HCT116 (cell line): ENCODE measurements around the gene CIZ1. TPM values are rescaled to one million over a fixed set of nuclear protein-coding genes. Genes with fewer than 3 reads are reported as not detected.
A peak's percentile ranks its signal among the peaks of the same experiment; 100 is the strongest.

Source experiments
- ATAC-seq: fragments of 200-7000 bp; cut with Tn5 transposase; 2 replicates; pipeline ENCODE4 v1.9.1; 2020; ENCODE audit warnings: mild to moderate bottlenecking, moderate library complexity
- BruUV-seq: library from RNA; stranded (reverse); fragments of 400-500 nt; replicated peaks from 2 replicates; lab custom pipeline; 2021; lab: Mats Ljungman, UMichigan
- CTCF ChIA-PET: fragments of 300-600 bp; sonication (Branson Sonifier 250); formaldehyde crosslinking; loops from one replicate; lab custom pipeline; 2021; ENCODE audit warnings: antibody characterized with exemption; lab: Charles Lee
- POLR2A ChIA-PET: fragments of 300-600, 350-600 bp; sonication (Branson Sonifier 250); formaldehyde crosslinking; loops from one replicate; lab custom pipeline; 2021; ENCODE audit warnings: antibody characterized with exemption; lab: Charles Lee
- RAD21 ChIA-PET, 2 experiments: fragments of 300-600 bp; sonication (Branson Sonifier 250); formaldehyde crosslinking; loops; one replicate each; lab custom pipeline; 2023; ENCODE audit warnings: low total read pairs in 2 of 2; ENCODE audit not compliant: uncharacterized antibody in 2 of 2, unreplicated experiment in 2 of 2, low non-redundant PET in 1 of 2; lab: Charles Lee
- DNase-seq: peaks from one replicate; pipeline ENCODE4 v3.0.0-alpha.2; 2010; ENCODE audit warnings: low read depth, low spot score
- H2AFZ ChIP-seq: fragments of 200-600 bp; shearing (Covaris generic), sonication (generic); 2 replicates; pipeline ENCODE4 v1.6.1; 2017; ENCODE audit warnings: low read depth, mixed run types, mixed read lengths, antibody characterized with exemption, low read length; ENCODE audit not compliant: poor library complexity, severe bottlenecking
- H3K27ac ChIP-seq: 2 replicates; pipeline ENCODE4 v1.5.1; 2012; ENCODE audit warnings: low read depth, low read length
- H3K27me3 ChIP-seq: fragments of 200-600 bp; sonication (generic); 2 replicates; pipeline ENCODE4 v1.6.1; 2016; ENCODE audit warnings: mixed run types, low read length, mixed read lengths; ENCODE audit not compliant: insufficient read depth
- H3K36me3 ChIP-seq, 2 experiments: fragments of 200-500 bp in 1 of 2; fragments of 200-600 bp in 1 of 2; sonication (Bioruptor generic) in 1 of 2; sonication (generic) in 1 of 2; 2 replicates each; pipeline versions ENCODE4 v1.5.1 to v1.6.1; 2014 to 2016; ENCODE audit warnings: low read length in 2 of 2, inconsistent platforms in 1 of 2, mixed read lengths in 1 of 2, mixed run types in 1 of 2; ENCODE audit not compliant: insufficient read depth in 2 of 2, control insufficient read depth in 1 of 2
- H3K4me1 ChIP-seq, 2 experiments: fragments of 200-600 bp in 1 of 2; sonication (generic) in 1 of 2; 2 replicates each; pipeline versions ENCODE4 v1.5.1 to v1.6.1; 2012 to 2017; ENCODE audit warnings: low read length in 2 of 2, inconsistent platforms in 1 of 2, mild to moderate bottlenecking in 1 of 2, mixed read lengths in 1 of 2, mixed run types in 1 of 2, moderate library complexity in 1 of 2; ENCODE audit not compliant: insufficient read depth in 2 of 2, control insufficient read depth in 1 of 2
- H3K4me2 ChIP-seq: fragments of 200-600 bp; sonication (generic); 2 replicates; pipeline ENCODE4 v1.6.1; 2017; ENCODE audit warnings: mixed run types, low read length, mixed read lengths
- H3K4me3 ChIP-seq, 2 experiments: fragments of 200-600 bp in 1 of 2; sonication (generic) in 1 of 2; replicated peaks in 1 of 2; 2 replicates each; pipeline ENCODE4 v1.5.1; 2011 to 2016; ENCODE audit warnings: low read length in 2 of 2, control low read depth in 1 of 2, low read depth in 1 of 2, mild to moderate bottlenecking in 1 of 2, mixed read lengths in 1 of 2, mixed run types in 1 of 2
- H3K79me2 ChIP-seq: fragments of 200-600 bp; sonication (generic); 2 replicates; pipeline ENCODE4 v1.6.1; 2017; ENCODE audit warnings: mild to moderate bottlenecking, mixed run types, low read length, moderate library complexity, mixed read lengths; ENCODE audit not compliant: insufficient read depth
- H3K9ac ChIP-seq: fragments of 200-600 bp; sonication (generic); 2 replicates; pipeline ENCODE4 v1.6.1; 2016; ENCODE audit warnings: low read length, mixed read lengths
- H3K9me2 ChIP-seq: fragments of 200-600 bp; sonication (generic), shearing (Covaris generic); 2 replicates; pipeline ENCODE4 v1.6.1; 2017; ENCODE audit warnings: mixed run types, mild to moderate bottlenecking, moderate library complexity; ENCODE audit not compliant: insufficient read depth
- H3K9me3 ChIP-seq, 2 experiments: fragments of 200-500 bp in 1 of 2; fragments of 200-600 bp in 1 of 2; sonication (Bioruptor generic) in 1 of 2; sonication (generic) in 1 of 2; 2 replicates each; pipeline ENCODE4 v1.6.1; 2014 to 2017; ENCODE audit warnings: low read length in 2 of 2, mixed read lengths in 2 of 2, inconsistent platforms in 1 of 2, low read depth in 1 of 2, mild to moderate bottlenecking in 1 of 2, mixed run types in 1 of 2, moderate library complexity in 1 of 2; ENCODE audit not compliant: control insufficient read depth in 1 of 2, insufficient read depth in 1 of 2
- H4K20me1 ChIP-seq: fragments of 200-600 bp; sonication (generic), shearing (Covaris generic); 2 replicates; pipeline ENCODE4 v1.6.1; 2017; ENCODE audit warnings: mixed run types, mild to moderate bottlenecking, moderate library complexity; ENCODE audit not compliant: insufficient read depth
- CTCF ChIP-seq, 3 experiments: fragments of 200-600 bp in 1 of 3; sonication (generic) in 1 of 3; IDR thresholded peaks in 2 of 3; conservative IDR thresholded peaks in 1 of 3; 2 replicates each; pipeline ENCODE4 v1.5.1; 2012 to 2017; ENCODE audit warnings: low read depth in 2 of 3, low read length in 2 of 3, antibody characterized with exemption in 1 of 3, borderline replicate concordance in 1 of 3, control low read depth in 1 of 3, mild to moderate bottlenecking in 1 of 3, mixed read lengths in 1 of 3, mixed run types in 1 of 3, moderate library complexity in 1 of 3; ENCODE audit not compliant: insufficient read depth in 1 of 3
- EZH2 ChIP-seq: fragments of 200-600 bp; sonication (generic); IDR thresholded peaks from 2 replicates; pipeline ENCODE4 v1.6.1; 2017; ENCODE audit warnings: antibody characterized with exemption, mixed run types
- JUND ChIP-seq: IDR thresholded peaks from 2 replicates; pipeline ENCODE4 v1.6.1; 2012
- POLR2A ChIP-seq: IDR thresholded peaks from 2 replicates; pipeline ENCODE4 v1.7.0; 2011; ENCODE audit warnings: borderline replicate concordance; ENCODE audit not compliant: insufficient read depth, insufficient read length; ENCODE audit errors: extremely low read depth
- POLR2AphosphoS5 ChIP-seq: IDR thresholded peaks from 2 replicates; pipeline ENCODE4 v1.6.1; 2011; ENCODE audit warnings: mild to moderate bottlenecking, low read depth, low read length, moderate library complexity
- REST ChIP-seq: IDR thresholded peaks from 2 replicates; pipeline ENCODE4 v1.6.1; 2012; ENCODE audit warnings: low read depth
- SIN3A ChIP-seq: IDR thresholded peaks from 2 replicates; pipeline ENCODE4 v1.6.1; 2012; ENCODE audit warnings: low read depth
- SRF ChIP-seq: IDR thresholded peaks from 2 replicates; pipeline ENCODE4 v1.6.1; 2012; ENCODE audit warnings: low read depth
- TCF7L2 ChIP-seq: IDR thresholded peaks from 2 replicates; pipeline ENCODE4 v1.7.0; 2011; ENCODE audit warnings: borderline replicate concordance, inconsistent platforms; ENCODE audit not compliant: insufficient read depth, insufficient read length; ENCODE audit errors: extremely low read depth
- ZFX ChIP-seq: fragments of 450-650 bp; IDR thresholded peaks from 2 replicates; pipeline ENCODE4 v1.6.1; 2017
- ZNF274 ChIP-seq: fragments of 200-500 bp; sonication (Bioruptor generic); IDR thresholded peaks from 2 replicates; pipeline ENCODE4 v1.6.1; 2014; ENCODE audit warnings: mild to moderate bottlenecking, low read depth, low read length, inconsistent platforms
- intact Hi-C: fragments of 100-400 bp; cut with micrococcal nuclease; formaldehyde crosslinking; loops from 2 replicates; pipeline ENCODE4 v1.10.0; 2022
- total RNA-seq: library from RNA; stranded (reverse); gene quantifications from one replicate; pipeline ENCODE4 v1.2.1, GENCODE V29; 2021; ENCODE audit not compliant: unreplicated experiment
- TF ChIP-seq, protein P1 (sequence below): IDR thresholded peaks from 2 replicates; pipeline ENCODE4 v1.6.1; 2012

The CIZ1 gene
- total RNA-seq, 1 experiment from 2014 or later, result 144 TPM

DNA sequence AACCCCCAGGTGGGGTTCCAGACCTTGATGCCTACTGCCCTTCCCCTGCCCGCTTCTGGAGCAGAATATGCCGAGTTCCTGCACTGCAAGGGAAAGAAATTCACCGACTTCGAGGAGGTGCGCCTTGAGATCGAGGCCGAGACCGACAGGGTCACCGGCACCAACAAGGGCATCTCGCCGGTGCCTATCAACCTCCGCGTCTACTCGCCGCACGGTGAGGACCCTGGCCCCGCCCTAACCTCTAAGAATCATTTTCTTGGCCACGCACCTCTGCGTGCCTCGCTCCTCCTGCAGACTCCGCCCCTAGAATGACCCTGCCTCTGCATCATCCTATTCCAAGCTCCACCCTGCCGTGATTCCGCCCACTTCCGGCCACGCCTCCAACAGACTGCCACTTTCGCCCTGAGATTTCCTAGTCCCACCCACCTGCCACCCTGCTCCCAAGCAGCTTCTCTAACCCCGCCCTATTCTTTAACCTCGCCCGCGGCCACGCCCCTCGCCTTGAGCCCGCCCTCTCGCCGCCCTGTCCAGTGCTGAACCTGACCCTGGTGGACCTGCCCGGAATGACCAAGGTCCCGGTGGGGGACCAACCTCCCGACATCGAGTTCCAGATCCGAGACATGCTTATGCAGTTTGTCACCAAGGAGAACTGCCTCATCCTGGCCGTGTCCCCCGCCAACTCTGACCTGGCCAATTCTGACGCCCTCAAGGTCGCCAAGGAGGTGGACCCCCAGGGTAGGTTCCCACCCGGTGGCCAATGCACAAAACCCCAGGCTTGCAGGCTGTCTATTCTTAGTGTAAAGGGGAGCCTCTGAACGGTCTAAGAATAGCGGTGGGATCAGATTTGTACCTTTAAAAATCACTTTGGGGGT is 27.4 kb upstream of the CIZ1 start:
- RAD21 ChIA-PET, result interaction anchor here in 1 of 2 experiments (1.0 kb wide), 1 partner anchor 22 kb away, joined by 3 read pairs; no protein-coding TSS in a partner anchor
- intact Hi-C loops, result no loop called here
- peak; percentile 95 for ATAC-seq
- peaks cover 16 to 38% of the 10 kb centered on the region in 2 experiments for H3K4me1 ChIP-seq
- no peaks in the 10 kb centered on the region for H3K9me2 ChIP-seq
- H3K27ac ChIP-seq, result peak overlapping the region; percentile 36; the same call in 1 of the 2 replicates
- CTCF ChIA-PET, result interaction anchor here (0.7 to 1.0 kb wide), 4 partner anchors 12 to 36 kb away, joined by 3 to 5 read pairs (median 4); no protein-coding TSS in a partner anchor
- no peaks in the 10 kb centered on the region for H3K36me3 ChIP-seq
- H3K79me2 ChIP-seq, result no peaks in the 10 kb centered on the region
- no TSS peak for BruUV-seq
- H3K9ac ChIP-seq, result peak overlapping the region; percentile 60
- H4K20me1 ChIP-seq, result no peaks in the 10 kb centered on the region
- POLR2A ChIA-PET, result interaction anchor here (0.8 to 1.1 kb wide), 2 partner anchors 26 to 32 kb away, joined by 3 read pairs; no protein-coding TSS in a partner anchor
- H3K4me3 ChIP-seq, result peak overlapping the region; percentile 41 to 52
- H2AFZ ChIP-seq, result no peak overlapping the region
- peak overlapping the region; percentile 85 for H3K4me2 ChIP-seq
- H3K9me3 ChIP-seq, result no peaks in the 10 kb centered on the region
- peak; percentile 98 for DNase-seq
- no peaks in the 10 kb centered on the region for H3K27me3 ChIP-seq
- no peak for TF ChIP-seq ZFX
- peak; percentile 52 for TF ChIP-seq POLR2A
- peak; percentile 65 for TF ChIP-seq POLR2AphosphoS5

DNA sequence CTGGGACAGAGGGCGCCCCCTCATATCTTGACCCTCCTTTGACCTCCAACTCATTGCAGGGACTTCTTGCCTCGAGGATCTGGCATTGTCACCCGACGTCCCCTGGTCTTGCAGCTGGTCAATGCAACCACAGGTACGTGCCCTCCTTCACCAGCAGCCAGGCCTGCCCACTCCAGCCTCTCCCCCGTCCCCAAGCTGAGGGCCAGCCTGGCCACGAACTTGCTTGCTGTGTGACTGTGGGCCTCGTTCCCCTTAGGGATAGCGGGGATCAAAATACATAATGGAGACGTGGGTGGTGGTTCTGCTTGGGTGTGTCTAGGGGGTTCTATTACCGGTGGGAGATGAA is 26.8 kb upstream of the CIZ1 start:
- ATAC-seq (no peak; the same call in 1 of the 2 replicates), DNase-seq (no peak)
- Histone ChIP-seq H3K4me1 (peaks cover 16 to 38% of the 10 kb centered on the region in 2 experiments), H3K79me2 (no peaks in the 10 kb centered on the region), H4K20me1 (no peaks in the 10 kb centered on the region), H3K9ac (peak overlapping the region; percentile 60), H3K4me2 (peak overlapping the region; percentile 85), H3K27me3 (no peaks in the 10 kb centered on the region), H2AFZ (no peak overlapping the region), H3K4me3 (peak overlapping the region; percentile 41 to 52), H3K9me3 (no peaks in the 10 kb centered on the region), H3K27ac (peak overlapping the region; percentile 36; the same call in 1 of the 2 replicates), H3K9me2 (no peaks in the 10 kb centered on the region), H3K36me3 (no peaks in the 10 kb centered on the region)
- ChIA-PET POLR2A (interaction anchor here (0.8 to 1.1 kb wide), 2 partner anchors 25 to 32 kb away, joined by 3 read pairs; no protein-coding TSS in a partner anchor), RAD21 (interaction anchor here in 1 of 2 experiments (1.0 kb wide), 1 partner anchor 22 kb away, joined by 3 read pairs; no protein-coding TSS in a partner anchor), CTCF (interaction anchor here (0.7 to 1.7 kb wide), 4 partner anchors 18 to 93 kb away, joined by 3 to 5 read pairs (median 4); no protein-coding TSS in a partner anchor)
- TF ChIP-seq EZH2, result no peak
- no peak for TF ChIP-seq REST
- TF ChIP-seq JUND, result no peak
- no peak for TF ChIP-seq SIN3A
- no peak for TF ChIP-seq ZNF274
- TF ChIP-seq ZFX, result no peak
- TF ChIP-seq, protein P1, sequence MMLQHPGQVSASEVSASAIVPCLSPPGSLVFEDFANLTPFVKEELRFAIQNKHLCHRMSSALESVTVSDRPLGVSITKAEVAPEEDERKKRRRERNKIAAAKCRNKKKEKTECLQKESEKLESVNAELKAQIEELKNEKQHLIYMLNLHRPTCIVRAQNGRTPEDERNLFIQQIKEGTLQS, result no peak
- no peak for TF ChIP-seq TCF7L2
- TF ChIP-seq CTCF (IDR thresholded peaks at IDR 0.05 in 2 of 3, conservative IDR thresholded peaks at IDR 0.05 in 1 of 3; ENCODE audit: borderline replicate concordance in 1 of 3, insufficient read depth in 1 of 3, low read depth in 2 of 3, low read length in 2 of 3), result no peak
- no peak for TF ChIP-seq SRF
- TSS peak; percentile 87 for BruUV-seq
- intact Hi-C loops, result no loop called here
